ENCODE results near the gene CBX8. TPM values are rescaled to one million over a fixed set of nuclear protein-coding genes. Genes with fewer than 3 reads are reported as not detected.
A peak's percentile ranks its signal among the peaks of the same experiment; 100 is the strongest.

The CBX8 gene
- total RNA-seq, 1 donor from 2014 or later = 3.4 TPM

- DNase-seq = no peak
These were observed 22.8 kb upstream of the CBX8 start for GRCh38 chr17:79819534-79820276.

GRCh38 chr17:79819085-79819484 is 22.2 kb upstream of the CBX8 start:
- DNase-seq = no peak

- no peak for DNase-seq
These were observed 21.3 kb upstream of the CBX8 start for GRCh38 chr17:79818026-79818758.

- no peak for DNase-seq
These were observed 19.1 kb upstream of the CBX8 start for GRCh38 chr17:79815836-79816461.

GRCh38 chr17:79814974-79815835 is 18.3 kb upstream of the CBX8 start:
- no peak for DNase-seq

GRCh38 chr17:79814127-79814973 is 17.5 kb upstream of the CBX8 start:
- DNase-seq = no peak

GRCh38 chr17:79813297-79814126 is 16.6 kb upstream of the CBX8 start:
- DNase-seq = no peak

- no peak for DNase-seq
These were observed 15.7 kb upstream of the CBX8 start for GRCh38 chr17:79812353-79813258.

- no peak for DNase-seq
These were observed 15.0 kb upstream of the CBX8 start for GRCh38 chr17:79811868-79812352.

- DNase-seq = no peak
These were observed 14.4 kb upstream of the CBX8 start for GRCh38 chr17:79811011-79811867.

- DNase-seq = peak; percentile 63
These were observed 13.5 kb upstream of the CBX8 start for GRCh38 chr17:79810130-79811010.

GRCh38 chr17:79809530-79810129 is 12.8 kb upstream of the CBX8 start:
- DNase-seq = no peak

- DNase-seq = no peak
These were observed 12.1 kb upstream of the CBX8 start for GRCh38 chr17:79808763-79809529.

GRCh38 chr17:79806863-79807720 is 10.2 kb upstream of the CBX8 start:
- no peak for DNase-seq

- no peak for DNase-seq
These were observed 9.5 kb upstream of the CBX8 start for GRCh38 chr17:79806446-79806760.
